Activated CD8-positive, alpha-beta memory T cell treated with anti-CD3 and anti-CD28 coated beads for 4 hours (primary cell): Measurements from ENCODE around the gene CCL20.

Source experiments
- DNase-seq, 2 donors: peaks; one replicate each; pipeline ENCODE4 v3.0.0-alpha.2; 2020; ENCODE audit warnings: low read depth in 2 of 2

Gene CCL20

DNA sequence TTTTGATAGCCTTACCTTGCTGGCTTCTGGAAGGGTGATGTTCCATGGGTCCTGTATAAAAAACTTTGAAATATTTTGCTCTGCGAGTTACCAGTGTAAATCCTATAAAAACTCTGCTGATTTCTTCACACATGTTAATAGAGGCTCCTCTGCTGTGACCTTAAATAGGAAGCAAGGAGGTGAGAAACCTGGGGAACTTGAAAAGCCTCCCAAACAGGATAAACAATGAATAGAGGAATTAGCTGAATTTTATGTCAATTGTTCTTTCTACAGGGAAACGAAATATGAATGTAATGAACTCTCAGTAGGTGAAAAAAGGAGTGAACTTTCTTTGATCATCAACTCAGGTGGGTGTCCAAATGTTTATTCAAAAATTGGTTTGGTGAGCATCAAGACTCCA is 10.8 kb upstream of the CCL20 start:
- DNase-seq = no peak

DNA sequence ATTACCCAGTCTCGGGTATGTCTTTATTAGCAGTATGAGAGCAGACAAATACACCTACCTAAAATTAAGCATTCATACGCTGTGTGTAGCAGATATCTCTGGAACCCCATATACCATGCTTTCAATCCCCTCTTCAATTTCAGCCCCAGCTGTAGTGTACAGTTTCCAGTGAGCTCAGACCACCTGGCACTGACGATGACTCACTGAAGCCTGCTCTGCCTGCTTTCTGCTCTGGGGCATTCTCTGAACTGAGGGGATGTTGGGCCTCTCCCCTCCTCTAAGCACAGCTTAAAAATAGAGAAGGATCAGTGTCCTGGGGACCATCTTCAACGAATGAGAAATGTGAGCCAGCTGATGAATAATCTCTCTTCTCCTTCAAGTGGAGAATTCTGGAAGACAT is 8.7 kb upstream of the CCL20 start:
- no peak for DNase-seq

DNA sequence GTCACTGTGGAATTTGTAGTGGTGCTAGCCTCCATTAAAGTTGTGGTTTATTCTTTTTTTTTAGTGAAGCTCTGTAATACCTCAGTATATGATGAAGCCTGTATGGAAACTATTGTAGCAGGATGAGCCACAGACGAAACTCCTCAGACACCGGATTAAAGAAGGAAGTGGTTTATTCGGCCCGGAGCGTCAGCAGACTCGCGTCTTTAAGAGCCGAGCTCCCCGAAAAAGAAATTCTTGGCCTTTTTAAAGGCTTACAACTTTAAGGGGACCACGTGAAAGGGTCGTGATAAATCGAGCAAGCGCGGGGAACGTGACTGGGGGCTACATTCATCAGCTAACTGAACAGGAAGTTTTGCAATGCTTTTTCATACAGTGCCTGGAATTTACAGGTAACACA is 8.1 kb upstream of the CCL20 start:
- DNase-seq = no peak

DNA sequence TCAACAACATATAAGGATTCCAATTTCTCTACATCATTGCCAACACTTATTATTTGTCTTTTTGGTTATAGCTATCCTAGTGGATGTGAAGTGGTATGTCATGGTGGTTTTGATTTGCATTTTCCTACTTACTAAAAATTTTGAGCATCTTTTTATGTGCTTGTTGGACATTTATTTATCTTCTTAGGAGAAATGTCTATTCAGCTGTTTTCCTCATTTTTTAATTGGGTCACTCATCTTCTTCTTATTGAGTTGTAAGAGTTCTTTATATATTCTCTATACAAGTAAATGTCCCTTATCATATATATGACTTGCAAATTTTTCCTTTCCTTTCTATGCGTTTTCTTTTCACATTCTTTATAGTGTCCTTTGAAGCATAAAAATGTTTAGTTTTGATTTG is 4.7 kb upstream of the CCL20 start:
- DNase-seq = no peak

DNA sequence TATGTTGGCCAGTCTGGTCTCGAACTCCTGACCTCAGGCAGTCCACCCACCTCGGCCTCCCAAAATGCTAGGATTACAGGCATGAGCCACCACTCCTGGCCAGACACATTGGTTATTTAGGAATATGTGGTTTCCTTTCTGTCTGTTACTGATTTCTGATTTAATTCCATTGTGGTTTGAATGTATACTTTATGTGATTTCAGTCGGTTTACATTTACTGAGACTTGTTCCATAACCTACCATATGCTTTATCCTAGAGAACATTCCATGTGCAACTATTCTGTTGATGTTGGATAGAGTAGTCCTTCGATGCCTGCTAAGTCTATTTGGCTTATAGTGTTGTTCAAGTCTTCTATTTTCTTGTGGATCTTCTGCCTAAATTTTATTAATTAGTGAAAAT is 1.6 kb upstream of the CCL20 start:
- no peak for DNase-seq

DNA sequence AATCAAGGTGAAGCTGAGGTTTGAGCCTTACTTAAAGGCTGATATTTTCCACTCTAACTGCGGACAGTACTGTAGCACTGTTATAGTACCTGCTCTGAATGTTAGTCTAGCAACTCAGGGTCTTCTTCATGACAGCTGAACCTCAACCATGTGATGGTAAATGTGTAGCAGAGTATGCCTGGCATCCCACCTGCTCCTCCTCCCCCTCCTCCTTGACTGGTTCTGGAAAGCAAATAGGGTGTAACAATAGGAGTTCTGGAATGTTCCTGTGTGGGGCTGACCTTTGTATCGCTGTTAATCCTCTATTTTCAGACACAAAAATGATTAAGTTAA is 447 bp upstream of the CCL20 start:
- no peak for DNase-seq

DNA sequence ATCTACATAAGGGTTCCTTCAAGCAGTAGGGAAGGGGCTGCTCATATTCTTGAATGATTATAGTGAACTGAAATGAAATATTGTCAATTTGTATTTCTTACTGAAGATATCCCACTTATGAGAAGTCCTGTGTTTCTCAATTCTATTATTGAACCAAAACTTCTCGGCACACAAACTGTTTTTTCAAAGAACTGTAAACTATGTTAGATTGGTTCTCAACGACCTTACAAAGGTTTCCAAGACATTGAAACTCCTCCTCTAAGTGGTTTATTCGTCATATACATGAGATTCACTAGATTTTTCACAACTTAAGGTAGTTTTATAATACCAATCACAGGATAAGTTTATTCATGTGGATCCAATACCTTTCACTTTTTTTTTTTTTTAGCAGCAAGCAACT is 1.4 kb downstream of the CCL20 start:
- DNase-seq = no peak

DNA sequence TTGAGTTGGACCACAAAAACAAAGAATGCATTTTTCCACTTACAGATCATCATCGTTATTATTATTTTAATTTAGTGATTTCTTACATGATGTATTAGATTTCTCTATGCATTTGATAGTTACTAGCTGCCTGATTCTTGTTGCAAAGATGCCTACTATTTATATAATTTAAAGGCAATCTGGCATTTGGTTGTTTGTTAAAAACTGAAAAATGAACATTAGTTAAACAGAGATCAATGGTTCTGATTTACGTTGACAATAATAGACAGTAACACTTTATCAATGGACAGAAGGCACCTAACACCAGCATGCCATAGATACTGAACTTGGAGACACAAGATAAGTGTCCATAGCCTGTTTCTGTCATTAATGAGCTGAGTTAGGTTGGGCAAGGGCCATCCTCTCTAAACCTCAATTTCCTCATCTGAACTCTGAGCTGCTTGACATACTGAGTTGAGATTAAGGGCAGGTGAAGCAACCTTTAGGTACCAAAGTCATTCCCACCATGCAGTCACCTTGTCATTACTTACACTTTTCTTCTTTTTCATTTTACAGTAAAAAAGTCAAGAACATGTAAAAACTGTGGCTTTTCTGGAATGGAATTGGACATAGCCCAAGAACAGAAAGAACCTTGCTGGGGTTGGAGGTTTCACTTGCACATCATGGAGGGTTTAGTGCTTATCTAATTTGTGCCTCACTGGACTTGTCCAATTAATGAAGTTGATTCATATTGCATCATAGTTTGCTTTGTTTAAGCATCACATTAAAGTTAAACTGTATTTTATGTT is 3.1 kb downstream of the CCL20 start:
- no peak for DNase-seq

DNA sequence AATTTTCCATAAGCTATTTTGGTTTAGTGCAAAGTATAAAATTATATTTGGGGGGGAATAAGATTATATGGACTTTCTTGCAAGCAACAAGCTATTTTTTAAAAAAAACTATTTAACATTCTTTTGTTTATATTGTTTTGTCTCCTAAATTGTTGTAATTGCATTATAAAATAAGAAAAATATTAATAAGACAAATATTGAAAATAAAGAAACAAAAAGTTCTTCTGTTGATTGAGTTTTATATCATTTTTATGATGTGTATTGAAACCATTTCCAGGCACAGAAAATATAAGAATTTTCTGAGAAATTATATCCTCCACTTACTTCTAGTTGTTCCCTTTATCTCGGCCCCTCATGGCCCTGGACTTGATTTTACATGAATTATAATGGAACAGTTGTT is 3.7 kb downstream of the CCL20 start:
- DNase-seq = no peak

DNA sequence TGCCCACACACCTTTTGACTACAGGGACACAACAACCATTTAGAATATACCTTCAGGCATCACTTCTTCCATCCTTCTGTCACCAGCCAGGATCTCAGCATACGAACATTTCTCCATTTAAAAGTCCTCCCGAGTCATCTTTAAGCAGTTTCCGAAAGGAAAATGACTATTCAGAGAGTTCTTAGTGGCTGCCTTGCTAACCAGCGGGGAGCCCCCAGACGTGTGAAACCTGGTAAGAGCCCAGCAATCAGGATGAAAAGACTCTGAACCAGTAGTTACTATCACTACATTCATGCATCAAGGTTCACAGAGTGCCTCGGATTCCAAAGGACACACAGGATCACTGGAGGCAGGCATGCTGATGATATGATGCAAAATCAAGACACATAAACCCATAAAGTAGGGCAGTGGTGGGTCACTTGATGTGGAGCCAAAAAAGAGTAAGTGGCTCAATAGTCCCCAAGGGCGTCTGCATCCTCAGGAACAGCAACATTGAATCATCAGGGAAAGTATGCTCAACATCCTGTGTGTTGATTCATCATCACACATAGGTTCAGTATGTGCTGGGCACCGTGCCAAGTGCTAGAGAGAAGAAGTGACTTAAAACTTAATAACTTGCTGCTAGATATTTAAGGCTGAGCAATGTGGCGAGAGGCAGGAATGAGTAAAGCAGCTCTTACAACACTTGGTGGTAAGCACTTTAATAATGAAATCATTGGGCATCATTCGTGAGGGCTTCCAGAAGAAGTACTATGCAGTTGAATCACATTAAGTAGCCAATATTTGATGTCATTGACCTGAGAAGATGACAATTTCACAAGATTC is 4.4 kb downstream of the CCL20 start:
- peak in 1 of 2 donors; percentile 27 for DNase-seq

DNA sequence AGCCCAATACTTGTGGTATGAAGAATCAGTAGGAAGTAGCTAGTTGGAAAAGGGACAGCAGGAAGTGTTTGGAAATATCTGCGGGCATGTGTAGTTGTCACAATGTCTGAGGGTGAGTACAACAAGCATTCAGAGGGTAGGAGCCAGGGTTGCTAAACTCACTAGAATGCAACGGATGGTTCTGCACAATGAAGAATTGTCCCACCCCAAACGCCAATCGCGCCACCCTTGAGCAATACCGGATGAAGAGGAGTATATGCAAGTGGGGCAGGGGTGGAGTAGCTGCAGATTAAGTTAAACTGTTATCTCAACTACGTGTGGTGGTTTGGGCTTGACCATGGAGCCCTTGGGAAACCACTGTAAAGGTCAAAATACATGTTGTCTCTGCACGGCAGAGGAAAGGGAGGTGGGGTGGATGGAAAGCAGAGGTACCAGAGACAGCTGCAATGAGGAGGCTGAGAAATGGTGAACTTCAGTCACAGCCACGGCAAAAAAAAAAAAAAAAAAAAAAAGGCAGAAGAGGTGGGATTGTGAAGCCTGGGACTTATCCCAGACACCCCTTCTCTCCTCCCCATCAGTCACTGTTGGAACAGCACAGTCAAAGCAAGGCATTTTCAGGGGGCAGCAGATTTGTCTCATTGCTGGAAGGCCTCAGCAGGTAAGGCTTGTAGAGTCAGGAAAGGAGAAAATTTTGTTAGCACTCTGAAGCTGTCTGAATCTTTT is 5.2 kb downstream of the CCL20 start:
- DNase-seq = no peak

DNA sequence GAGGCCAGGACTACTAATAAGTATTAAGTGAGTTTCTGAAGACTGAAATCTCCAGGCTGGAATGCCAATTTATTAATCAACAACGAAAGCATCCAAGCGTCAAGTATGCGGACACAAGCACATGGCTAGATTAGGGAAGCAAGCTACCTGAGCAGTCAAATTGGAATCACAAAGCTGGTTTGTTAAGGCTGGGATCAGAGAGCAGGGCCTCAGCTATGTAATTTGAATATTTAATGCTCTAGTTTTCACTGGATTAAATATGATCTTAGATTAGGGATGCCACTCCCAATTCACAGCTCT is 5.7 kb downstream of the CCL20 start:
- no peak for DNase-seq

DNA sequence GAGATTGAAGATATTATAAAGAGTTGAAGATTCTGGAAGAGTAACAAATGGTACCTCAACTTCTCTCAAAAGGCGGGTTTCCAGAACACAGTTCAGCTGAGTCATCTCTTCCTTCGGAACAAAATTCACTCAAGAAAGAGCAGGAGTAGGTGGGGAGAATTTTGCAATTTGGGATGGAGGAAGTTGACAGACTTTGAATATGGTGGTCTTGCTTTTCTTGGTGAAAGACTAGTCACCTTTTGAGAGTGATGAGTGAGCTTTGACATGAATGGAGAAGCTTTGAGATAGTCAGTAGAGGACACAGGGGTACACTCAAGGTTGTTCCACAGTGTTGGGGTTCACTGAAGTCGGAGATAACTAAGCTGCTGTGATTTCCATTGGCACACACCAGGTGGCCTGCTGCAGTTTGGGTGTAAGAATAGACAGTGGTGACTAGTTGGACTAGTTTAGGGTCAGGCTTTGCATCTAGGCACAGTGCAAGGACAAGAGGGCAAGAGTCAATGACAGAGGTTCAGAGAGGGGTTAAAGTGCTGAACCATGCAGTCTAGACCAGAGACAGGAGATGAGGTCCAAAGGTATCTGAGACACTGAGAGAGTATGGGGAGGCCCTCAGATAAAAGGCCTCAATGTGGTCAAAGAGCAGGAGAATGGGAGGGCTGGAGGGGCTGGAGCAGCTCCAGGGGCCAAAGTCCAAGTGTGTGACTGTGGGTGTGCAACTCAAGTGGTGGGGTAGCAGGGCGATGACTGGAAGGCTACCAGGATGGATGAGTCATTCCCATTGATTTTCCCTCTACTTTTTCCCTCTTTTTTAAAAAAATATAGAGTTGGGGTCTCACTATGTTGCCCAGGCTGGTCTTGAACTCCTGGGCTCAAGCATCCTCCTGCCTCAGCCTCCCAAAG is 7.7 kb downstream of the CCL20 start:
- DNase-seq = no peak

DNA sequence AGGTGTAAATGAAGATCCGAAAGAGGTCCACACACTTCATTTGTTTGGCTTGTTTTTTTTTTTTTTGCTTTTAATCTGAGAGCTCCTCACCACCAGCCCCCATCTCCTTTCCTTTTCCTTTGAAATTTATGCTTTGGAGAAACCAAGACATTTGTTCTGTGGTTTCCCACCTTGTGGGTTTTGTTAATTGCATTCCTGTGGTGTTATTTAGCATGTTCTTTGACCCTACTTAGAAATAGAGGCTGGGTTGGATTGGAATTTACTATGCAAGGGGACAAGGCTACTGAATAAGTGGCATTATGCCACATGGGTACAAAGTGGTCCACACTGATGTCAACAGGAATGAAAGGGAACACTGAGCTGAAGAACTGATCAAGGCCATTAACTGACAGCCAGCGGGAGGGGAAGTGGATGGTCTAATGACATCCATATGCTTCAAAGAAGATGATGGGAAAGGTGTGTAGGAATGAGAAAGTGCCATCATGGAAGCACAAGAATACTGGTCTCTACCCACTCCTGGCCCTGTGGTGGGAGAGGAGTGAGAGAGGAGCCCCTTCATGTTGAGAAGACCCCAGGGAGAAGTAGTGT is 8.9 kb downstream of the CCL20 start:
- no peak for DNase-seq

DNA sequence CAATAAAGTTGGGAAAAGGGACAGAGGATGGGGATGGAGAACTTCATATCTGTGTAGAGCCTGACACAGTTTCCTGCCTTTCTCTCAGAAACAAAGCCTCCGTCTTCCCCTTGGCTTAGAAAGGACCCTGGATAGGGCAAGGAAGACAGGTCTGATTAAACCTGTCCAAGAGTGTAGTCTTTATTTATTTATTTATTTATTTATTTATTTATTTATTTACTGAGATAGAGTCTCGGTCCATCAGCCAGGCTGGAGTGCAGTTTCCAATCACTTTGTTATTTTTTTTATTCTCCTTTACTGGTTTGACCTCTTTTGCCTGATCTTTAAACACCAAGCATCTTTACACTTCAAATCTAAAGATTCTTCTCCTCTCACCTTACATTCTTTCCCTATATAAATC is 10.3 kb downstream of the CCL20 start:
- DNase-seq = no peak

DNA sequence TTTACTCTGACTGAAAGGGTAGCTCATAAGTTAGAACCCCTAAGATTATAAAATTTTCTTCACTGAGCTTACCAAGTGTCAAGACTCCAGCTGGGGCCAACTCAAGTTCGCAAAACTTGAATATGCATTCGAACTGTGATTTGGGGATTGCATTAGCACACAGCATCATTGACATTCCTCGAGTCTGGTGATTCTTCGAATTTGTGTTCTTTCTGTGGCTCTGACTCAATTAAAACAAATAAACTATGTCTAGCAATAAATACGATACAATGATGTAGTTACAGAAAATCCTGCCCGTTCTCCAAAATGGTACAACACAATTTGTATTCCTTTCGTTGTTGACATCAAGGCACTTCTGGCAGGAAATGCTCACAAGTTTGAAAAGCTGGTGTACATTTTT is 11.1 kb downstream of the CCL20 start:
- DNase-seq = no peak

DNA sequence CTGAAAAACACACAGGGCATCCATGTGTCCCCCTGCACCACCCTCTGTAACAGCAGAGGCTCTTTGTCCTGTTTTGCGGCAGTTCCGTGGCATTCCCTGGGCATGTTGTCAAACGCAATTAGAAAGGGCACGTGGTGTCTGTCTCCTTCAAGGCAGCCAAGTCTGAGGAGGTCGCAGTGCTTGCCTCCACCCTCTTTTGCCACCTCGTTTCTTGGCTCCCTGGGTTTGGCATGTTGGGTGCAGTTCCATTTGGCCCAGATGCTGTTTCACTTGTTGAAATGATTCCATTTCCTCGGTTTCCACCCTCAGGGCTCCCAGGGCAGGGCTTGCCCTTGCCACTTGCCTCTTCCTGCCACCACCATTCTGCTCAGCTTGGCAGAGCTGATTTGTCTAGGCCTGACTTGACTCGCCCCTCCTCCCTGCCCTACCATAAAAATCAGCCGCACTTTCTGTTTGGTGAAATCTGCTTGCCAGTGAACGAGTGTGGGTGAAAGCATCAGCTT is 12.4 kb downstream of the CCL20 start:
- DNase-seq = no peak

DNA sequence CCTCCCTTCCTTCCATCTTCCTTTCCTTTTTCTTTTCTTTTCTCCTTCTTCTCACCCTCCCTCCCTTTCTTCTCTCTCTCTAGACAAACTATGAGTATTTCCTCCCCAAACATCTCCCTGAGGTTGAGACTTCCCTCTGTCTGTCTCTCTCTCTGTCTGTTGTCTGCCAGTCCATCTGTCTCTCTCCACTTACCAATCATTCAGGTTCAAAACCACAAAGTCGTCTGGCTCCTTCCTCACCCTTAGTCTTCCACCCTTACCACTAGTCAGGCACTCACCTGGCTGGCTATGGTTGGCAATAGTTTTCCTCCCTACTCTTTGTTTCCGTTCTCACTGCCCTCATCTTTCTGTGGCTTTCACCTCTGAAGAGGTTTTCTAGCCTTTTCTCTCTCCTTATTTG is 12.9 kb downstream of the CCL20 start:
- no peak for DNase-seq

DNA sequence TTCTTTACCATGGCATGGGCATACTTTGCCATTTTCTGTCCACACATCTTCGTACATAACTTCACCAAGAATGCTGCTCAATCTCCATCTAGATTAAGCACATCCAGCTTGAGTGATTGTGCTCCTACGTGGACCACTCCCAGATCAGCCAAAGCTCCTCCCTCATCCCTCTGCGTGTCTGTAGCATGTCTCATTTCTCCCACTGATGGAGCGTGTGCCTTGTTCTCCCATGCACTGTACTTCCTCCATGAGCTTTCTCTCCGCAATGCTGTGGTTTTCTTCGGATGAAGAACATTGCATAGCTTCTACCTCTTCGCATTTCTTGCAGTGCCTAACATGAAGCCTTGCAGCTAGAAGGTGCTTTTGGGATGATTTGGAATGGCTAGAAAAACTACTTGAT is 13.5 kb downstream of the CCL20 start:
- DNase-seq = no peak

DNA sequence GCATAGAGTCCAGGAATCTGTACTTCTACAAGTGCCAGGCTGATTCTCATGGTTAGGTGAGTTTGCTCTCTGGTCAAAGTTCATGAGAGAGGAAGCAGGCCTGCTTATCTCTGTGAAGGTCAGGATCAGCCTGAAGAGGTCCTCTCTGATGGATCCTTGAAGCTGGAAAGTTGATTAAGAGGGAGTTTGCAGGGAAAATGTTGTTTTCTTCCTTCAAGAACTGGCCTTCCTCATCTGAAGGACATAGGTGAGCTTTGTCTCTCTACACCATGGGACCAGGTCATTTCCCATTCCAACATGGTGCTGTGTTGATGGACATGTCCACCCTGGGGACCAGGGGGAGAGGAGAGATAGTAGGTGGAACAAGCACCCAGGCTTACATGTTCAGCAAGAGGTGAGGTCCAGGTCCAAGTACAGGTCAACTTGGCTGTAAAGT is 14.9 kb downstream of the CCL20 start:
- DNase-seq = no peak

DNA sequence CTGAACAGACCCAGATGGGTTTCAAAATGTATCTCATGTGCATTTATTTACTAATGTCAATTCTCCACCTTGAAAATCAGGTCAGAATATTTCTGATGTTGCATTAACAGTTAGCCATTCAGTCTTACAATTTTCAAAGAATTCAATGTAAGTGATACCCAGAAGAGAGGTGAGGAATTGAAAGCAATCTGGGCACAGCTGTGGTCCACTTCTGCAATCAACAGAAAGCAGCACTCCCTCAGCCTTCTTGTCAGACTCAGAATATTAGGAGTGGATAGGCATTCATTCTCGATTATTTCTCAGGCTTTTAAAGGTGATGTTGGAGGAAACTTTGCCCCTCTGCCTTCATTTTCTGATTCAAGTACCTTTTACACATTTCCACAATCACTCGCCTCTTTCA is 15.7 kb downstream of the CCL20 start:
- no peak for DNase-seq
